SK-N-SH treated with all-trans-retinoic acid at 6 μM for 48 hours (cell line): ENCODE measurements around the gene DIP2A.

Experiments
- ATAC-seq: fragments of 200-7000 bp; cut with Tn5 transposase; 3 replicates; pipeline ENCODE4 v1.9.1; 2020; ENCODE audit warnings: mild to moderate bottlenecking, moderate library complexity
- ARNTL ChIP-seq: fragments of 450-650 bp; formaldehyde crosslinking; IDR thresholded peaks from 2 replicates; pipeline ENCODE4 v1.5.0; 2020; ENCODE audit warnings: low read depth, mild to moderate bottlenecking, moderate library complexity, borderline replicate concordance
- BACH2 ChIP-seq: fragments of 250-450 bp; sonication (Bioruptor Pico); IDR thresholded peaks from 2 replicates; pipeline ENCODE4 v1.9.0; 2021; ENCODE audit warnings: mild to moderate bottlenecking, borderline replicate concordance
- CREB5 ChIP-seq: fragments of 250-450 bp; sonication (Bioruptor Pico); IDR thresholded peaks from 2 replicates; pipeline ENCODE4 v1.5.1; 2020; ENCODE audit warnings: low read depth, mild to moderate bottlenecking, moderate library complexity
- CSDC2 ChIP-seq: fragments of 250-450 bp; sonication (Bioruptor Pico); IDR thresholded peaks from 2 replicates; pipeline ENCODE4 v1.5.0; 2020; ENCODE audit warnings: mild to moderate bottlenecking, moderate library complexity
- CSRNP3 ChIP-seq: fragments of 250-450 bp; sonication (Bioruptor Pico); IDR thresholded peaks from 2 replicates; pipeline ENCODE4 v1.5.1; 2021; ENCODE audit warnings: mild to moderate bottlenecking, moderate library complexity
- ESRRG ChIP-seq: fragments of 250-450 bp; sonication (Bioruptor Pico); IDR thresholded peaks from 2 replicates; pipeline ENCODE4 v1.6.1; 2021; ENCODE audit warnings: mild to moderate bottlenecking
- GLIS3 ChIP-seq: fragments of 250-450 bp; sonication (Bioruptor Pico); IDR thresholded peaks from 2 replicates; pipeline ENCODE4 v1.5.0; 2020; ENCODE audit warnings: mild to moderate bottlenecking, moderate library complexity
- ISL1 ChIP-seq: fragments of 250-450 bp; sonication (Bioruptor Pico); IDR thresholded peaks from 2 replicates; pipeline ENCODE4 v2.1.2; 2022; ENCODE audit warnings: mild to moderate bottlenecking, moderate library complexity
- OSR1 ChIP-seq: fragments of 250-450 bp; sonication (Bioruptor Pico); IDR thresholded peaks from 2 replicates; pipeline ENCODE4 v1.8.0; 2022; ENCODE audit warnings: moderate library complexity, mild to moderate bottlenecking, inconsistent platforms
- PATZ1 ChIP-seq: fragments of 250-450 bp; sonication (Bioruptor Pico); IDR thresholded peaks from 2 replicates; pipeline ENCODE4 v1.8.0; 2020; ENCODE audit warnings: mild to moderate bottlenecking, moderate library complexity, borderline replicate concordance
- PPARA ChIP-seq: fragments of 250-450 bp; sonication (Bioruptor Pico); IDR thresholded peaks from 2 replicates; pipeline ENCODE4 v1.5.0; 2020; ENCODE audit warnings: mild to moderate bottlenecking, borderline replicate concordance
- RARB ChIP-seq: fragments of 250-450 bp; sonication (Bioruptor Pico); IDR thresholded peaks from 2 replicates; pipeline ENCODE4 v1.8.0; 2021; ENCODE audit warnings: mild to moderate bottlenecking, moderate library complexity
- SNAI2 ChIP-seq: fragments of 250-450 bp; sonication (Bioruptor Pico); IDR thresholded peaks from 2 replicates; pipeline ENCODE4 v1.5.0; 2020; ENCODE audit warnings: mild to moderate bottlenecking, moderate library complexity
- TCF4 ChIP-seq: fragments of 250-450 bp; sonication (Bioruptor Pico); IDR thresholded peaks from 2 replicates; pipeline ENCODE4 v1.8.0; 2021; ENCODE audit warnings: mild to moderate bottlenecking, moderate library complexity, borderline replicate concordance
- TOX ChIP-seq: fragments of 250-450 bp; sonication (Bioruptor Pico); IDR thresholded peaks from 2 replicates; pipeline ENCODE4 v1.8.0; 2021; ENCODE audit warnings: mild to moderate bottlenecking, moderate library complexity, borderline replicate concordance
- TSHZ2 ChIP-seq: fragments of 250-450 bp; sonication (Bioruptor Pico); IDR thresholded peaks from 2 replicates; pipeline ENCODE4 v1.5.0; 2020; ENCODE audit warnings: mild to moderate bottlenecking, moderate library complexity
- ZC3H10 ChIP-seq: fragments of 250-450 bp; sonication (Bioruptor Pico); IDR thresholded peaks from 2 replicates; pipeline ENCODE4 v1.5.1; 2021; ENCODE audit warnings: mild to moderate bottlenecking, moderate library complexity
- ZFP30 ChIP-seq: fragments of 450-650 bp; formaldehyde crosslinking; IDR thresholded peaks from 2 replicates; pipeline ENCODE4 v1.5.0; 2022; ENCODE audit warnings: mild to moderate bottlenecking, moderate library complexity
- ZNF565 ChIP-seq: fragments of 450-650 bp; formaldehyde crosslinking; conservative IDR thresholded peaks from 2 replicates; pipeline ENCODE4 v1.5.0; 2020; ENCODE audit warnings: low read depth, mild to moderate bottlenecking, moderate library complexity
- ZNF70 ChIP-seq: fragments of 450-650 bp; formaldehyde crosslinking; IDR thresholded peaks from 2 replicates; pipeline ENCODE4 v1.5.0; 2020; ENCODE audit warnings: mild to moderate bottlenecking, moderate library complexity
- ZNF8 ChIP-seq: fragments of 450-650 bp; formaldehyde crosslinking; IDR thresholded peaks from 2 replicates; pipeline ENCODE4 v1.5.0; 2020; ENCODE audit warnings: mild to moderate bottlenecking, moderate library complexity

DIP2A gene

GRCh38 chr21:46616656-46617055, 158.0 kb downstream of the DIP2A start:
- ATAC-seq: no peak
- TF ChIP-seq GLIS3 (CRISPR knock-in tag) (no peak), SNAI2 (CRISPR knock-in tag) (no peak), ZFP30 (CRISPR knock-in tag) (no peak), ZNF8 (no peak), CSDC2 (CRISPR knock-in tag) (no peak), PATZ1 (CRISPR knock-in tag) (no peak), ZNF565 (CRISPR knock-in tag) (no peak), ZNF70 (CRISPR knock-in tag) (no peak), OSR1 (no peak), ZC3H10 (CRISPR knock-in tag) (no peak), ISL1 (CRISPR knock-in tag) (no peak), RARB (CRISPR knock-in tag) (no peak)
- TF ChIP-seq, all 23 proteins: peak for 0

- TF ChIP-seq ESRRG (CRISPR knock-in tag) (no peak), ARNTL (no peak), TOX (CRISPR knock-in tag) (no peak), RARB (CRISPR knock-in tag) (no peak), ZC3H10 (CRISPR knock-in tag) (no peak), BACH2 (CRISPR knock-in tag) (no peak), ZFP30 (CRISPR knock-in tag) (no peak), TSHZ2 (CRISPR knock-in tag) (no peak), ZNF8 (no peak), GLIS3 (CRISPR knock-in tag) (no peak), CREB5 (no peak), ZNF565 (CRISPR knock-in tag) (no peak), PPARA (CRISPR knock-in tag) (no peak), CSRNP3 (no peak), TCF4 (CRISPR knock-in tag) (no peak), PATZ1 (CRISPR knock-in tag) (no peak), ISL1 (CRISPR knock-in tag) (no peak), SNAI2 (CRISPR knock-in tag) (no peak), CSDC2 (CRISPR knock-in tag) (no peak), OSR1 (no peak)
- no peak for ATAC-seq
Observed at GRCh38 chr21:46617267-46618051, 158.8 kb downstream of the DIP2A start.
